Neuron (in vitro differentiated cells): ENCODE results near the gene DUXB.

ENCODE experiments used
- H2AFZ ChIP-seq: one replicate; pipeline ENCODE4 v1.6.1; 2013; ENCODE audit warnings: low read depth, mild to moderate bottlenecking, inconsistent platforms, low read length, moderate library complexity
- H3K27me3 ChIP-seq: one replicate; pipeline ENCODE4 v1.6.1; 2013; ENCODE audit warnings: low read length; ENCODE audit not compliant: insufficient read depth
- H3K36me3 ChIP-seq: one replicate; pipeline ENCODE4 v1.6.1; 2013; ENCODE audit warnings: low read length; ENCODE audit not compliant: insufficient read depth
- H3K4me1 ChIP-seq: one replicate; pipeline ENCODE4 v1.6.1; 2013; ENCODE audit warnings: low read length; ENCODE audit not compliant: insufficient read depth
- H3K4me3 ChIP-seq: 2 replicates; pipeline ENCODE4 v1.5.1; 2013; ENCODE audit warnings: mild to moderate bottlenecking, low read length, moderate library complexity
- H3K9me3 ChIP-seq: one replicate; pipeline ENCODE4 v1.6.1; 2013; ENCODE audit warnings: low read length

DUXB gene

GRCh38 chr16:75701361-75701760 lies at the start of gene DUXB:
TSS of gene DUXB (minus strand) at chr16:75701461. CDS start at chr16:75701418, 43 bp downstream.
- Histone ChIP-seq H3K4me1 (peaks cover 14% of the 10 kb centered on the region), H3K9me3 (no peaks in the 10 kb centered on the region)

GRCh38 chr16:75750528-75750927 lies 49.3 kb upstream of the DUXB start:
- Histone ChIP-seq H3K4me1 (peaks cover 2% of the 10 kb centered on the region), H3K9me3 (no peaks in the 10 kb centered on the region), H3K27me3 (peaks cover 6% of the 10 kb centered on the region), H2AFZ (no peak overlapping the region), H3K4me3 (no peak overlapping the region), H3K36me3 (no peaks in the 10 kb centered on the region)

More at GRCh38 chr16:75701361-75701760, at the start of gene DUXB:
- Histone ChIP-seq H3K27me3 (no peaks in the 10 kb centered on the region), H3K4me3 (no peak within 1 kb of the TSS), H3K36me3 (no peaks in the 10 kb centered on the region), H2AFZ (no peak within 1 kb of the TSS)

GRCh38 chr16:75746359-75746758 lies 45.1 kb upstream of the DUXB start:
- Histone ChIP-seq H3K27me3 (no peaks in the 10 kb centered on the region), H3K36me3 (no peaks in the 10 kb centered on the region), H2AFZ (no peak overlapping the region), H3K9me3 (peaks cover 5% of the 10 kb centered on the region), H3K4me1 (peaks cover 2% of the 10 kb centered on the region), H3K4me3 (no peak overlapping the region)

GRCh38 chr16:75745823-75746222 lies 44.6 kb upstream of the DUXB start:
- peaks cover 2% of the 10 kb centered on the region for H3K4me1 ChIP-seq
- H2AFZ ChIP-seq, result no peak overlapping the region
- no peak overlapping the region for H3K4me3 ChIP-seq
- H3K9me3 ChIP-seq, result peaks cover 5% of the 10 kb centered on the region
- no peaks in the 10 kb centered on the region for H3K36me3 ChIP-seq
- H3K27me3 ChIP-seq, result no peaks in the 10 kb centered on the region

GRCh38 chr16:75745242-75745641 lies 44.0 kb upstream of the DUXB start:
- Histone ChIP-seq H3K4me3 (no peak overlapping the region), H3K27me3 (no peaks in the 10 kb centered on the region), H2AFZ (no peak overlapping the region), H3K4me1 (peaks cover 2% of the 10 kb centered on the region), H3K36me3 (no peaks in the 10 kb centered on the region), H3K9me3 (peaks cover 8% of the 10 kb centered on the region)

- no peaks in the 10 kb centered on the region for H3K36me3 ChIP-seq
- no peak overlapping the region for H3K4me3 ChIP-seq
- H2AFZ ChIP-seq, result no peak overlapping the region
- no peaks in the 10 kb centered on the region for H3K27me3 ChIP-seq
- no peaks in the 10 kb centered on the region for H3K4me1 ChIP-seq
- peaks cover 8% of the 10 kb centered on the region for H3K9me3 ChIP-seq
Measured at GRCh38 chr16:75742424-75743047, 41.3 kb upstream of the DUXB start.

GRCh38 chr16:75733305-75734211 lies 32.3 kb upstream of the DUXB start:
- H3K4me3 ChIP-seq, result no peak overlapping the region
- H3K4me1 ChIP-seq, result no peaks in the 10 kb centered on the region
- no peaks in the 10 kb centered on the region for H3K36me3 ChIP-seq
- H3K27me3 ChIP-seq, result no peaks in the 10 kb centered on the region
- H2AFZ ChIP-seq, result no peak overlapping the region
- H3K9me3 ChIP-seq, result no peaks in the 10 kb centered on the region

- H3K27me3 ChIP-seq, result no peaks in the 10 kb centered on the region
- H3K4me3 ChIP-seq, result no peak overlapping the region
- no peak overlapping the region for H2AFZ ChIP-seq
- no peaks in the 10 kb centered on the region for H3K36me3 ChIP-seq
- no peaks in the 10 kb centered on the region for H3K4me1 ChIP-seq
- H3K9me3 ChIP-seq, result no peaks in the 10 kb centered on the region
Measured at GRCh38 chr16:75732871-75733270, 31.6 kb upstream of the DUXB start.

GRCh38 chr16:75727221-75727620 lies 26.0 kb upstream of the DUXB start:
- no peak overlapping the region for H2AFZ ChIP-seq
- no peak overlapping the region for H3K4me3 ChIP-seq
- no peaks in the 10 kb centered on the region for H3K27me3 ChIP-seq
- no peaks in the 10 kb centered on the region for H3K36me3 ChIP-seq
- no peaks in the 10 kb centered on the region for H3K4me1 ChIP-seq
- H3K9me3 ChIP-seq, result no peaks in the 10 kb centered on the region

GRCh38 chr16:75726390-75726789 lies 25.1 kb upstream of the DUXB start, which contains the start of gene CPHXL:
TSS of gene CPHXL (minus strand) at chr16:75726490. CDS start at chr16:75726442, 48 bp downstream.
- H2AFZ ChIP-seq, result no peak within 1 kb of the TSS

GRCh38 chr16:75718452-75718851 lies 17.2 kb upstream of the DUXB start:
- Histone ChIP-seq H3K36me3 (no peaks in the 10 kb centered on the region), H3K4me3 (no peak overlapping the region), H3K27me3 (no peaks in the 10 kb centered on the region), H3K9me3 (no peaks in the 10 kb centered on the region), H2AFZ (no peak overlapping the region), H3K4me1 (no peaks in the 10 kb centered on the region)

More at GRCh38 chr16:75726390-75726789, 25.1 kb upstream of the DUXB start, which contains the start of gene CPHXL:
- Histone ChIP-seq H3K27me3 (no peaks in the 10 kb centered on the region), H3K9me3 (no peaks in the 10 kb centered on the region), H3K36me3 (no peaks in the 10 kb centered on the region), H3K4me3 (no peak within 1 kb of the TSS), H3K4me1 (no peaks in the 10 kb centered on the region)

GRCh38 chr16:75714661-75715060 lies 13.4 kb upstream of the DUXB start:
- Histone ChIP-seq H3K4me1 (no peaks in the 10 kb centered on the region), H3K27me3 (no peaks in the 10 kb centered on the region), H2AFZ (no peak overlapping the region), H3K36me3 (no peaks in the 10 kb centered on the region), H3K9me3 (peaks cover 6% of the 10 kb centered on the region), H3K4me3 (no peak overlapping the region)

GRCh38 chr16:75710344-75710743 lies 9.1 kb upstream of the DUXB start:
- H3K27me3 ChIP-seq, result no peaks in the 10 kb centered on the region
- H2AFZ ChIP-seq, result no peak overlapping the region
- H3K4me1 ChIP-seq, result peaks cover 26% of the 10 kb centered on the region
- no peak overlapping the region for H3K4me3 ChIP-seq
- no peaks in the 10 kb centered on the region for H3K36me3 ChIP-seq
- H3K9me3 ChIP-seq, result peaks cover 9% of the 10 kb centered on the region
